HG02623 (cell line): ENCODE measurements around the gene APC2.
"Not testable (repeated sequence)": the region's sequence is repeated elsewhere in the genome, so short reads cannot be mapped to it uniquely, and the experiment has no call there.

Experiments
- ATAC-seq: cut with Tn5 transposase; IDR thresholded peaks from one replicate; pipeline ENCODE4 v1.9.1; 2021; ENCODE audit warnings: moderate library complexity; ENCODE audit not compliant: unreplicated experiment

The APC2 gene

GRCh38 chr19:1494115-1494815, 44.3 kb downstream of the APC2 start:
- ATAC-seq = no peak

GRCh38 chr19:1495051-1495798, 45.3 kb downstream of the APC2 start:
- ATAC-seq = no peak

GRCh38 chr19:1495799-1496713, 46.1 kb downstream of the APC2 start:
- no peak for ATAC-seq

- no peak for ATAC-seq
Measured at GRCh38 chr19:1496714-1497577, 47.0 kb downstream of the APC2 start.

- no peak for ATAC-seq
Measured at GRCh38 chr19:1497578-1498235, 47.8 kb downstream of the APC2 start.

GRCh38 chr19:1499231-1499630, 49.3 kb downstream of the APC2 start:
- not testable (repeated sequence) for ATAC-seq

- ATAC-seq = no peak
Measured at GRCh38 chr19:1501200-1501595, 51.3 kb downstream of the APC2 start.

GRCh38 chr19:1502433-1503088, 52.6 kb downstream of the APC2 start:
- no peak for ATAC-seq

GRCh38 chr19:1503089-1503924, 53.4 kb downstream of the APC2 start:
- ATAC-seq = no peak

- no peak for ATAC-seq
Measured at GRCh38 chr19:1503925-1504773, 54.2 kb downstream of the APC2 start.

- ATAC-seq = no peak
Measured at GRCh38 chr19:1505012-1505411, 55.1 kb downstream of the APC2 start.

GRCh38 chr19:1505991-1506881, 56.3 kb downstream of the APC2 start:
- ATAC-seq = no peak

GRCh38 chr19:1507192-1507660, 57.3 kb downstream of the APC2 start:
- ATAC-seq = no peak

- no peak for ATAC-seq
Measured at GRCh38 chr19:1507763-1508506, 58.0 kb downstream of the APC2 start.

GRCh38 chr19:1508507-1508856, 58.6 kb downstream of the APC2 start:
- ATAC-seq = no peak
